ENCODE data around the gene GCFC2.
A peak's percentile ranks its signal among the peaks of the same experiment; 100 is the strongest.

GCFC2 gene

DNA sequence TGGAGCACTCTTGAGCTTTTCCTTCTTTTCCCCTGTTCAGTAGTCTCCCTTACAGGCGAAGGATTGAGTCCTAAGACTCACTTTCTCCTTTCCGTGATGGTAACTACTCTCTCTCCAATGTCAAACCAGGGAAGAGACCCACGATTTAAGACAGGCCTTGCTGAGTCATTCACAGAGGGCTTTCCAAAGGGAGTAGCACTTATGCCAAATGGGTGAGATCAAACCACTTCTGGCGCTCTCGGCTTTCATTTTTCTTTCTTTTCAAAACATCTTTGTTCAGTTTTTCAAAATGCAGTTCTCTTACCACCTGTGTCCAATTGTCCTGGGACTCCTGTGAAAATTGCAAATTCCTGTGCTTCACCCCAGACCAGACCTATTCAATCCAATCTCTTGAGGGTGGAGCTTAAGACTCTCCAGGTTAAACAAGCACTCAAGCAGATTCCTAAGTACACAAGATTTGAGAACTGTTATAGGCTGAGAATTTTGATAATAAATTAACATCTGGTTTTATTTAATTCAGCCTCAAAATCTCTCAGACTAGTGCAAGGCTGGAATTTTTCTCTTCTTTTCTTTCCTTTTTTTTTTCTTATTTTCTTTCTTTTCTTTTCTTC is 78.5 kb downstream of the GCFC2 start:
- TF ChIP-seq, protein P1, sequence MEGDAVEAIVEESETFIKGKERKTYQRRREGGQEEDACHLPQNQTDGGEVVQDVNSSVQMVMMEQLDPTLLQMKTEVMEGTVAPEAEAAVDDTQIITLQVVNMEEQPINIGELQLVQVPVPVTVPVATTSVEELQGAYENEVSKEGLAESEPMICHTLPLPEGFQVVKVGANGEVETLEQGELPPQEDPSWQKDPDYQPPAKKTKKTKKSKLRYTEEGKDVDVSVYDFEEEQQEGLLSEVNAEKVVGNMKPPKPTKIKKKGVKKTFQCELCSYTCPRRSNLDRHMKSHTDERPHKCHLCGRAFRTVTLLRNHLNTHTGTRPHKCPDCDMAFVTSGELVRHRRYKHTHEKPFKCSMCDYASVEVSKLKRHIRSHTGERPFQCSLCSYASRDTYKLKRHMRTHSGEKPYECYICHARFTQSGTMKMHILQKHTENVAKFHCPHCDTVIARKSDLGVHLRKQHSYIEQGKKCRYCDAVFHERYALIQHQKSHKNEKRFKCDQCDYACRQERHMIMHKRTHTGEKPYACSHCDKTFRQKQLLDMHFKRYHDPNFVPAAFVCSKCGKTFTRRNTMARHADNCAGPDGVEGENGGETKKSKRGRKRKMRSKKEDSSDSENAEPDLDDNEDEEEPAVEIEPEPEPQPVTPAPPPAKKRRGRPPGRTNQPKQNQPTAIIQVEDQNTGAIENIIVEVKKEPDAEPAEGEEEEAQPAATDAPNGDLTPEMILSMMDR (conservative IDR thresholded peaks at IDR 0.05; ENCODE audit: low read depth, low read length): no peak
- DNase-seq (ENCODE audit: low read depth): no peak
- H3K4me3 ChIP-seq (ENCODE audit: low read length): no peak overlapping the region

DNA sequence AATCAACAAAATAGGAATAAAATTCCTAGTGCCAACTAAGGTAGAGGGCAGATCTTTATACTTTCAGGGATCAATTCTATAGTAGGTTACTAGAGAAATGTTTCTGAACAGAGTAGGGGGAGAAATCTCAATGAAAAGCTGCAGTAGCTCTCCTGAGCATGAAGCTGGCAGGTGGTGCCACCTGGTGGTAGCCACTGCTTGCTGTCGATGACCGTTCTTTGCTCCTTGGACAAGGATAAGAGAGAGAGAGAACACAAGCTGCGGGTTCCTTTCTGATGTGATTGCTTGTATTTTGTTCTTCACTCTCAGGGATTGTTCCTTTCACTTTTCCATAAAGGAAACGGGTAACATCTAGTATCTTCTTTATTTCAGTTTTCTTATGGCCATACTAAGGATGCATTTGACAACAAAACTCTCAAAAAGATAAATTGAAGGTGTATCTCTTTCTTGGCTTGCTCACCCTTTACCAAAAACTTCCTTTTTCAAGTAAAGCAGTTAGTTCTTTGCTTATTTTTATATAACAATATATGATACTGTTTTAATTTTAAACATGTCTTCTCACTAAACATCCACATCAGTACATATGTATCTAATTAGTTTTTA is 82.7 kb downstream of the GCFC2 start:
- TF ChIP-seq, protein P1 (conservative IDR thresholded peaks at IDR 0.05; ENCODE audit: low read depth, low read length): peak; percentile 98
- H3K4me3 ChIP-seq (ENCODE audit: low read length): no peak overlapping the region
- peak; percentile 31 for DNase-seq (ENCODE audit: low read depth)

DNA sequence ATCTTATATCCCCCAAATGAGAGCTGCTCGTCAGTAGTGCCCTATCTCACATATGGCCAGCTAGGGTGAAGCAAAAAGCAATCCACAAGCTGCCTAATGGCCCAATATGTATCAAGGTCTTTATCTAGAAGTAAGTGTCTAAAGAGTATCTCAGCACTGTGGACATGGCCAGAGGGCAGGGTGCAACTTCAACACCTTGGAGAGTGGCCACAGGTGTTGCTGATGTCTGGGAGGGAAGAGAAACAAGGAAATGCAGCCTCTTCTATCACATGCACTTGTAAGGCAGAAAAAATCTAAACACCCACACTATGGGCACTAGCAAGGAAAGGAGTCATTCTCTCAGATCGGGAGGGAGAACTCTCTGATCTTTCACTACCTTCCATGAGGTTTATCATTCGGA is 87.8 kb downstream of the GCFC2 start:
- DNase-seq (ENCODE audit: low read depth): no peak
- TF ChIP-seq, protein P1 (conservative IDR thresholded peaks at IDR 0.05; ENCODE audit: low read depth, low read length): no peak
- no peak overlapping the region for H3K4me3 ChIP-seq (ENCODE audit: low read length)

DNA sequence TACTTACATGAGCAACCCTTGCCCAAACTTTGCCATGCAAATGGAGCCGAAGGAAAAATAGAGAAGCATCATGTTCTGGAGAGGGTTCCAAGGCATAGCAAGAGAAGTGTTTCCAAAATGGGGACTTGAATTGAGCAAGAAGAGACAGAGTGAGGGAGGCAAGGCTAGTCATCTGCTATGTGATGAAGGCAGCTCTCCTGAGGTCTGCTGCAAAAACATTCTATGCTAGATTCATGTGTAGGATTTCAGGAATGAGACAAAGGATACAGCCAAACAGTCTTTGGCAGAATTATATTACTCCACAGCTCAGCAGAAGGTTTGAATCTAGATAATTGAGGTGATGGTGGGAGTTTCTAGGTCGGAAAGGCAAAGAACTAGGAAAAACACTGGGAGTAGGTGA is 88.2 kb downstream of the GCFC2 start:
- TF ChIP-seq, protein P1 (conservative IDR thresholded peaks at IDR 0.05; ENCODE audit: low read depth, low read length): no peak
- H3K4me3 ChIP-seq (ENCODE audit: low read length): no peak overlapping the region
- no peak for DNase-seq (ENCODE audit: low read depth)

DNA sequence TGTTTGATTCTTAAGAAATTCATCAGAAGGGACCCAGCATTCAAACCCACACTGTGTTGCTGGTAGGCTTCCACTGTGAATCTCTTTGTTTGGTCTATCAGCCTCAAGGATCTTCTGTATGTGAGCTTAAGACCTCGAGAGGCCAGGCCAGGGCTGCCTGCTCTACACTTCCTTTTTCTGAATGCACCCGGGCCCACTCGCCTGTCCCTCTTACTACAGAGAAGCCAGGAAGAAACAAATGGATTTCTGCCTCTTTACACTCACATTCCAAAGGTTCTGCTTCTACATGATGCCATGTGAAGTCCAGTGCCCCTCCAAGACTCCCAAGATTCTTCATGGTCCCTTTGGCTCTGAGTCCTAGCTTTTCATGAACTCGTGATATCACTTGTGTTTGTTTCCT is 89.5 kb downstream of the GCFC2 start:
- TF ChIP-seq, protein P1 (conservative IDR thresholded peaks at IDR 0.05; ENCODE audit: low read depth, low read length): no peak
- DNase-seq (ENCODE audit: low read depth): no peak
- no peak overlapping the region for H3K4me3 ChIP-seq (ENCODE audit: low read length)

DNA sequence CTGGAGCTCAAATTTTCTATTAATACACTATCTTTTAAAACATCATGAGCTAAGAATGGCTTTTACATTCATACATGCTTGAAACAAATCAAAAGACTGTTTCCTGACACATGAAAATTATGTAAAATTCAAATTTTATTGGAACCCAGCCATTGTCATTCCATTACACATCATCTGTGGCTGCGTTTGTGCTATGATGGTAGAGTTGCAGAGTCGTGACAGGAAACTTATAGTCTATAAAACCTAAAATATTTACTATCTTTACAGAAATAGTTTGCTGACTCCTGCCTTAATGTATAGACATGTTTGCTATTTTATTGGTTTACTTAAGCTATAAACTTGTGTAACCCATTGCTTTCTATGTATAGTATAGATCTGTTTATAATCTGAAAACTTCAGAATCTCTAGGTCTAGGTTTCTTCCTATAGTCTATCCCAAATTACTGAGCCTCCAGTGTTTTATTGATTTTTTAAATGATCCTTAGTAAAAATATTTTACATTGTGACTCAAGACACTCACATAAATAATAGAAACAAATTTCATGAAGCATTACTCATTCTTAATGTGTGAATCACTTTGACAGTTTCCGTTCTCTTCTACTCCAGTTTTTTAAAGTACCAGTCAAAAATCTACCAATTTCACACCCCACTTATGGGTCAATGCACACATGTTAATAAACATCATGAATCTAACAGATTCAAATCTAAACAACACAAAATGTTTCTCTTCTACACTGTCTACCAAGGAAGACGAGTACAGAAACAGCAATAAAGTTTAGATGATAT is 90.6 kb downstream of the GCFC2 start:
- no peak overlapping the region for H3K4me3 ChIP-seq (ENCODE audit: low read length)
- DNase-seq (ENCODE audit: low read depth): no peak
- TF ChIP-seq, protein P1 (conservative IDR thresholded peaks at IDR 0.05; ENCODE audit: low read depth, low read length): no peak
